GOT3 (cell line): ENCODE results near the gene ATG4D.

ENCODE experiments used
- DNase-seq: peaks from one replicate; lab custom pipeline; 2025; ENCODE audit warnings: mixed read lengths; lab: John Stamatoyannopoulos, UW

Gene ATG4D

GRCh38 chr19:10543420-10544241 is at the start of gene ATG4D:
Gene ATG4D, plus strand, starts transcription at chr19:10543904. Its CDS starts 187 bp downstream, at chr19:10544091.
- peak; percentile 48 for DNase-seq

- no peak for DNase-seq
Observed at GRCh38 chr19:10497371-10497770, 46.3 kb upstream of the ATG4D start.

DNA sequence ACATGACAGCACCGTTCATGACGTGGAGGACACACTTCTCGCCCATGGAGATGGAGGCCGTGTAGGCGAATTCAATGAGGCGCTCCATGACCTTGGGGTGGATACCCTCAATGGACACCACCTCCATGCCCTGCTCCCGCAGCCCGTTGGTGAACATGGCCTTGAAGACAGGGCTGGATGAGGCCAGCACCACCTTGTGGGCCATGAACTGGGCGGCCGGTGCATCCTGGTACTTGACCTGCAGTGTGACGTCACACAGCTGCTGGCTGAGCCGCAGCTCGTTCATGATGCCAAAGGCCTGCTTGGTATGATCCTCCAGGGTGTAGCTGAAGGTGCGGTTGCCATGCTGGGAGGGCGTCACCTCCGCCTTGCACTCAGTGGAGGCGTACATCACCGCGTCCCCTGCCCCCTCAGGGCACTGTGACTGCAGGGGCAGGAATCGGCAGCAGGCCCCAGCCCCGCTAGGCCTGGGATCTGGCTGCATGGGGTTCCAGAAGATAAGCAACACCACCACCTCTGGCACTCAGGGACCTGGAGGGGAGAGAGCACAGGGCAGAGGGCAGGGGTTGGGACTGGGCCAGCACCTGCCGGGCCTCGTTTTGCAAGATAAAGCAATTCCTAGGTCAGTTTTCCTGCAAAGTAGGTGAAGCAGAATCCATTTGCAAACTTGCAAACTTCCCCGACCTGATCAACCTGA is 44.0 kb upstream of the ATG4D start:
- no peak for DNase-seq

- no peak for DNase-seq
Observed at GRCh38 chr19:10500247-10500592, 43.5 kb upstream of the ATG4D start.

GRCh38 chr19:10501971-10502523 is 41.7 kb upstream of the ATG4D start:
- DNase-seq, result no peak

- peak; percentile 70 for DNase-seq
Observed at GRCh38 chr19:10502524-10503001, 41.1 kb upstream of the ATG4D start.

DNA sequence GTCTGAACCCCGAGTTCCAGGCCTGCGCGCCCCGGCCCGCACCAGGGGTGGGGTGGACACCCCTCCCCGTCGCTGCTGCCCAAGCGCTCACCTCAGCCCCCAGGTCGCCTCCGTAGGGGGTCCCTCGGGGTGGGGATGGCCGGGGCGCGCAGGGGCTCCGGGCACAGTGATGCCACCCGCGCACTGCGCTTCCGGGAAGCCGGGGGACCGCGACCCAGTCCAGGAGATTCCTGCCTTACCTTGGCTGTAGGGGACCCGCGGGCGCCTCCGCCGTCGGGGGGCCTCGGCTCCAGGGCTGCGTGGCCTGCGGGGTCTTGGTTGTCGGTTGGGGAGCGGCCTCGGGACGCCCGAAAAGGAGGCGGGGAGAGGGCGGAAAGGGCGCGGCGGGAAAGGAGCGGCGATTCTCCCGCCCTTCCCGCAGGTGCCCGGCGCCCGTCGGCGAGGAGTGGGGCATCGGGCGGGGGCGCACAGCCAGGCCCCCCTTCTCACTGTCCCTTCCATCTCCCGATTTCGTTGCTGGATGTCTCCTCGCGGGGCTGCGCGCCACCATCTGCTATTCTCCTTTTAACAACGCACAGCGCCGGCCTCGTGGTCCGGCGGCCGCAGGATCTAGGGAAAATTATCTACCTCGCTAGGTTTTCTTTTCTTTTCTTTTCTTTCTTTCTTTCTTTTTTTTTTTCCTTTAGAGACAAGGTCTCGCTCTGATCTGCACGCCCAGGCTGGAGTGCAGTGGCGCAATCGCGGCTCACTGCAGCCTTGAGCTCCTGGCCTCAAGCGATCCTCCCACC is 40.5 kb upstream of the ATG4D start, which contains the start of gene KEAP1:
KEAP1 (minus strand) TSS at position 355 of the 788 bp plus-strand sequence. CDS start 3,323 bp downstream, outside the sequence.
- no peak for DNase-seq

DNA sequence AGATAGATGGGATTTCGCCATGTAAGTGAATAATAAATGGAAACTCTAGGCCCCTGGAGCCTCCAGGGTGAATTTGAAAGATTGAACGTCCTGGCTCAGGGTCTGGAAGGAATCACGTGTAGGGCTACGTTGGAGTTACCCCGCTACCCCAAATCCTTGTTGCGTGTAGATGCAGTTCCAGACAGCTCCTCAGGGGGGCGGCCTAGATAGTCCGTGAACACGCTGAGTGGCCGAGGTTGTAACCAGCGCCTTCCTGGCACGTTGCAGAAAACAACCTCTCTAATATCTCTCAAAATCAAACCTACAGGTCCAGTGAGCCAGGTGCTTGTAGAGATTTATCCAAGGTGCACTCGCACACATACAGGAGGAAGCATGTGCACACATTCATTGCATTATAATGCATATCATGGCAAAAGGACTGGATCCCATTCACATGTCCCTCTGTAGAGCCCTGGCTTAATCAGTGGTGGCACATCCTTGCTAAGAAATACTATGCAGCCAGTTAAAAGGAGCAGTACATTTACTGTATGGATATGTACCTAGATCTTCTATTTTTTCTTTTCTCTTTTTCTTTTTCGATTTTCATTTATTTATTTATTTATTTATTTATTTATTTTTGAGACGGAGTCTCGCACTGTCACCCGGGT is 38.0 kb upstream of the ATG4D start:
- DNase-seq, result no peak

GRCh38 chr19:10508036-10508435 is 35.7 kb upstream of the ATG4D start:
- DNase-seq, result no peak

GRCh38 chr19:10508707-10509106 is 35.0 kb upstream of the ATG4D start:
- DNase-seq, result no peak

DNA sequence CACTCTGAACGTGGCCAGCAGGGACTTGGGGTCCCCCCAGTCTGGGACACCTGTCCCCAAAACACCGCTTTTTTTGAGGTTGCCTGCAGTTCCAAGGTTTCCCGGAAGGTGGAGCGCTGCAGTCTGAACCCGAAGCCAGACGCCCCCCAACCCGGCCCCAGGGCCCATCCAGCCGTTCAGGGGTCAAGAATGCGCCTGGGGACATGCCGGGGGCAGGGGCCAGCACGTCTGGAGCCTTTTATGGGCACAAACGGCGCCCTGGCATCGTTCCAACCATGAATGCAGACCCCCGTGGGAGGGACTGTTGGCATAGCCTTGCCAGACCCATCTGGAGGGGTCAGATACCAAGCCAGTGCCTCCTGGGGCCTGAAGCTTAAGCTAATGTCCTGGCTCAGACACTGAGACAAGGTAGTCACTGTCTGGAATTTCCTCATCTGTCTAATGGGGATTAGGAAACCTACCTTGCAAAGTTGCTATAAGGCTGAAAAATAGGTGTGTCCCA is 33.4 kb upstream of the ATG4D start:
- no peak for DNase-seq

DNA sequence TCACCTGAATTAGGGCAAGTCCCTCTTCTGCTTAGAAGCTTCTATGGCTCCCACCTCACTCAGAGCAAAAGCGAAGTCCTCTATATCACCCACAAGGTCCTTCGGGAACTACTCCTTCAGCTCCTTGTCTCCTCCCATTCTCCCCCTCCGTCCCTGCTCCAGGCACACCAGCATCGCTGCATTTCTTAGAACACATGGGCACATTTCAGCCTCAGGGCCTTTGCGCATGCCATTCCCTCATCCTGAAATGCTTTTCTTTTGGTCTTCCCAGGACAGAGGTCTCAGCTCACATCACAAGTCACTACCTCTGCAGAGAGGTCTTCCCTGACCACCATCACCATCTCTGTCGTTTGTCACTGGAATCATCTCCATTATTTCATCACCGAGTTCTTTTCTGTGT is 30.5 kb upstream of the ATG4D start:
- no peak for DNase-seq

- no peak for DNase-seq
Observed at GRCh38 chr19:10514211-10515145, 29.2 kb upstream of the ATG4D start.

DNA sequence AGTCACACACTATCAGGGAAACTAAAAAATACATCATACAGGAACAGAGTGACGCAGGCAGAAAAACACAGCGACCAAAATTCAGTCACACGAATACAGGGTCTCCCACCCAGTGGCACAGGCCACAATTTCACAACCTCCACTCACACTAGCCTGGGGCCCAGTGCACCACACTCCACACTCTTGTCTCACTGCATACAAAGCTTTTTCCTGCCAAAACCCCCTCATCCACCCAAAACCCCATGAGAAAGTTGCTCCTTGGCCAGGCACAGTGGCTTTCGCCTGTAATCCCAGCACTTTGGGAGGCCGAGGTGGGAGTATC is 27.7 kb upstream of the ATG4D start:
- no peak for DNase-seq

DNA sequence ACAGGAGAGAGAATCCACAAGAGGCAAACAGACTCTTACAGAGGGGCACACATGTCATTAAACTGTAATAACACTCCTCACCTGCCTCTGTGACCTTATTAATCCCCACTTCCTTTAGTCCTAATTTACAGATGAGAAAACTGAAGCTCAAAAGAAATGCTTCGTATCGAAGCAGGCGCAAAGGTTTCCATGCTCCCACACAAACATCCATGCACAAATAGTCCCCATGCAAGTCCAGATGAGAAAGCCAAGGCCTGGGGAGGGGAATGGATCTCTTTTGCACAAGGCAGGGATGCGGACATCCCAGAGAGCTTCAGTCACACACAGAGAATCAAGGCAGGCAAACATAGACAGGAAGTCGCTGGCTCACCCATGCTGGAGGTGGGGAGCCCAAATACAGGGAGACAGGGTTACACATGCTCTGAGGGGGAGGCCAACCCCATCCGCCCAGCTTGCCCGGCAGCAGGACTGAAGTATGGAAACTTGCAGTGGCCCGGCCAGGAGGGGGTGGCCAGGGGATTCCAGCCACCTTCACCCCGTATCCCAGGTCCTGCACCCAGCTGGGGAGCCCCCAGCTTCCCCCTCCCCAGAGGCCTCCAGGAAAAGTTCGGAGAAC is 26.9 kb upstream of the ATG4D start:
- no peak for DNase-seq

DNA sequence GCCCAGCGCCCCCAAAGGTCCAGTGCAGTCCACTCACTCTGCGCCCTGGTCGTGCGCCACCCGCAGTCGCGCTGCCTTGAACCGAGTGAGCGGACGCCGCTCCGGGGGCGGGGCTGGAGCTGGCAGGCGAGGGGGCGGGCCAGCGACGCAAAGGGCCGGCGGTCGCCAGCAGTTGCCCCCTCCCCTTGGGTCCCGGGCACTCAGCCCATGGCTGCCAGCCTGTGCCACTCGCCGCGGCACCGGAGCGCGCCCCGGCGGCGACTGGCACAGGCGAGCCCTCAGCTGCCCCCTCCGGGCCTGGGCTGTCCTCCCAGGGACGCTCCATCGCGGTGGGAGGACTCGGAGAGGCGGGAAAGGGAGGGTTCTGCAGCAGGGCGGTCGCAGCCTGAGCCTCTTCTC is 26.3 kb upstream of the ATG4D start, which contains the start of gene S1PR5:
S1PR5 (minus strand) TSS at position 87 of the 399 bp plus-strand sequence. CDS start 2,436 bp downstream, outside the sequence.
- no peak for DNase-seq

GRCh38 chr19:10517760-10518443 is 25.8 kb upstream of the ATG4D start:
- no peak for DNase-seq

- no peak for DNase-seq
Observed at GRCh38 chr19:10518444-10519361, 25.0 kb upstream of the ATG4D start.
